Smooth muscle cell of the brain vasculature (primary cell): Measurements from ENCODE around the gene ZNF503.
"Not testable (repeated sequence)": the region's sequence is repeated elsewhere in the genome, so short reads cannot be mapped to it uniquely, and the experiment has no call there.

Experiments
- DNase-seq: peaks from one replicate; pipeline ENCODE4 v3.0.0-alpha.2; 2012; ENCODE audit warnings: low read depth, low spot score

Gene ZNF503

DNA sequence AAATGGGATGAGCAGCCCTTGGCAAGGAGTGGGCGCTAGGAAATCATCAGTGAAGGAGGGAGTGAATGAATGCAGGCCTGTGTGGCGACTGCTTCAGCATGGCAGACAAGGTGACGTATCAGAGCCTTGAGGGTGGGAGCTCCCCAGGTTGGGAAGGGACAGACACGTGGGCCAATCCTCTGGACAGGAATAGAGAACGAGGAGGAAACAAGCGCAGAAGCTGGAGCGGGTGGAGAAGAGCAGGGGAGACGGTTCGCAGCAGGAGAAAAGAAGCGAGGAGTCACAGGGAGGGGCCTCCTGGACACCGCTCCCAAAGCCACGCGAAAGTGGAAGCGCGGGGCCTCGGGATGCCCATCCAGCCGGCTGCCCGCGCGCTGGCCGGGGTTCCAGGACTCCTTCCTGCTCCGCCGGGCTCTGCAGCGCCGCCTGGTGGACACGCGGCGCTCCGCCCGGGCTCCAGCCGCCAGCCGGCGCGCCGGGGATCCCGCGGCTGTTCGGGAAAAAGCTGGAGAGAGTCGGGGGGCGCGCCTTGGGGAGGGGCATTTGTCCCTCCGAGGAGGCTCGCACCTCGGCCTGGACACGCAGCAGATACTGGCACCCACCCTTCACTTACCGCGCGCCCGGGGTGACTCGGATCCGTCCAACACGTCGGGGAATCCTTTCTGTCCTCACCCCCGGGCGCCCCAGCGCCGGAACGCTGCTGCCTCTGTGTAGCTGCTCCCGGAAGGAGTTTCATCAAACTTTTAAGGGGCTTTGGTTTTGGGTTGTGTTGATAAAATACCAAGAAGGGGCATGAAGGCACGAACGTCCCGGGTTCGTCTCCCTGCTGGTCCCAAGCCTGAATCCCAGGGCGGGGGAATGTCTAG, 6.3 kb downstream of the ZNF503 start:
- DNase-seq: no peak

DNA sequence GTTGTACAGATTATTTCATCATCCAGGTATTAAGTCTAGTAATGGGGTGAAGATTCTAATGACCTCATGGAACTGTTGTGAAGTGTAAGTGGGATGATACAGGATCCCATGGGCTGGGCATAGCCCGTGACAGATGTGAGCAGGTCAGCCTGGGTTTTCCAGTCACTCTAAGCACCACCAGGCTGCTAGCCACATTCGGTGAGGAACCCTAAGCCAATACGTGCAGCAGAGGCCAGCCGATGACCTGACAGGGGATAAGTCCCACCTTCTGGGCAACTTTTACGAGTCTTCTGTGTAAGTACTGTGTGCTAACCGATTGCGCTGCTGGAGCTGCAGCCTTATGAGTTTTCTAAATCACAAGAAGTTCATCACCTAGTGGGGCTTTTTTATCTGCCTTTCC, 7.3 kb downstream of the ZNF503 start:
- DNase-seq: no peak

DNA sequence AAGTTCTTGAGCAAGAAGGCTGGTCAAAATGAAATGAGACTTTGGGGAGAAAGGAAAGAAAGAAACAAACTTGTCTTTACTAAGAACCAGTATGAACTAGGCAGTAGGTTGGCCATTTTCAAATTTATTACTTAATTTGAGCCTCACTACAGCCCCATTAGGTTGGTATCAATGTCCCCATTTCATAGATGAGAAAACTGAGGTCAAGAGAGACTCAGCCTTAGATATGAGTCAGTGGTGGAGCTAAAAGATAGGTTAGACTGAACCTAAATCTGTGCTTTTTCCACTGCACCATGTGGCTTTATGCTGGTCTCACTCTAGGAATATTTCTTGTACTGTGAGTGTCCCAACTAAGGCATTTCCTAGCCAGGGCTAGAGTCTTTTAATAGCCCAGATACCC, 8.8 kb downstream of the ZNF503 start:
- DNase-seq: no peak

DNA sequence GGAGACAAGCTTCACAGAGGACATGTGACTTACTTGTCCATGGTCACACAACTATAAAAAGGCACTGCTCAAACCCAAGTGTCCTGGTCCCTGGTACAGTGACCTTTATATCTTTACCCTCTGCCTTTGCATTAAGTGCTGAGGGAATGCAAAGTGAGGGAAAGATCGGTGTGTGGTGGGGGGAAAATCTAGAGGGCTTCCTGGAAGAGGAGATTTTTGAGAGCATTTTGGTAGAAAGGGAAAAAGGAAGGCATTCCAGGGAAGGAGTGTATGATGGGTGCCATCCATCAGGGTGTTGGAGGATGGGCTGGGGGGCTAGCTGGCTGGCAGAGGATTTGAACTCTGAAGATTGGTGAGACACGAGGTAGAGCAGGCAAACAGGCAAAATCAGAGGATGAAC, 9.3 kb downstream of the ZNF503 start:
- DNase-seq: no peak

DNA sequence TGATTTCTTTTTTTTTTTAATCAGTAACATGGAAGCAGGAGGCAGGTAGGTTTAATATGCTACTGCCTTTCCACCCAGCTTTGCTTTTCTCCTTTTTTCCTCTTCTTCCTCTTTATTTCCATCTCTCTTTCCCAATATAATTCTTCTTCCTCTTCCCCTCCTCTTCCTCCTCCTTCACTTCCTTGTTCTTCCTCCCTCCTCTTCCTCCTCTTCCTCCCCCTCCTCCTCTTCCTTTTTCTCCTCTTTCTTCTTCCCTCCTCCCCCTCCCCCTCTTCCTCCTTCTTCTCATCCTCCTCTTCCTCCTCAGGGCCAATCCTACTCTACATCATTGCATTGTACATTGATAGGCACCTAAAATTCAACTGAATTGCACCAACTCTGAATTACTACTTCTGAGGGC, 11.4 kb downstream of the ZNF503 start:
- DNase-seq: no peak

DNA sequence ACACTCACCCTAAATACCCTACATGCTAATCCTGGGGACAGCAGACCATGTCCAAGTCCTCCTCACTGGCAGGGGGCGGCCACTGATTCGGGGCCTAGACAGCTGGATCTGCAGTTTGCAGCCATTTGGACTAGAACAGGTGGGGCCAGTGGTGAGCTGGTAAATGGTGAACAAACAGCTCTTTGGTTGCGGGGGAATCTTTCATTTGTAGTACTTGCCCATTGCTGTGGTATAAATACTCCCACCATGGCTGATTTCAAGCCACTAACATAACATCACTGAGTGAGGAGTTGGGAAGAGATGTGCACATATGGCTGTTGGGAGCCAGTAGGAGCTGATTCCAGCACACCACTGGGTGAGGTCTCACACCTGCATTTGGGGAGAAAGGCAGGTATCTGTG, 13.5 kb downstream of the ZNF503 start:
- DNase-seq: no peak

DNA sequence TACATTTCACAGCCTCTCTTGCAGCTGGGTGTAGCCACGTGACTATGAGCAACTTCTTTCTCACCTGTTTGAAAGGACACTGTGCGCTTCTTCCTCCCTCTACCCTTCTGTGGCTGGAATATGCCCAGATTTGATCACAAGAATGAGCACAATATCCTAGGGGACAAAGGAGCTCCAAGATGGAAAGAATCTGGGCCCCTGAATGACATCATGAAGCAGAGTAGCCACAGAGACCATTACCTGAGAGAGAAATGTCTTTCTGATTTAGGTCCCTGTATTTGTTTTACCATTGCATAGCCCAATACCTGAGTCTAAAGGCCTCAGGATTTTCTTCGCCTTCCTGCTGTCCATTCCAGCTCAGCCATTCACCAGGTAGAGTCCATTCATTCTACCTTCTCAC, 15.4 kb downstream of the ZNF503 start:
- no peak for DNase-seq

DNA sequence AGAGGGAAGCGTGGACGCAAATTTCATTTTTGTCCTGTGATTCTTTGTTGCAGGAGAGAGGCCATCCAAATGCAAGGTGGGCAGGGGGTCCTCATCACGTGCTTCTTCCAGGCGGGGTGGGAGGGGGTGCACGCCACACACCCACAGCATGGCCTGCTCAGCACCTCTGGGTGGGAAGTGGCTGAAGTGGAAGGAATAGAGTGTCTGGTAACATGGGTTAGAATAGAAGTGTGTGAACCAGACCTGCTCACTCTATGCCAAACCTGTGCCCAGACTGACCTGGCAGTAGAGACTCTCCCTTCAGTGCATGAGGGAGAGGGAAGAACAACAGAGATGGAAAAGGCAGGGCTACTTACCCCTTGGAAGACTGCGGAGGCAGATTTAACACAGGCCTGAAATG, 21.7 kb downstream of the ZNF503 start:
- DNase-seq: no peak

DNA sequence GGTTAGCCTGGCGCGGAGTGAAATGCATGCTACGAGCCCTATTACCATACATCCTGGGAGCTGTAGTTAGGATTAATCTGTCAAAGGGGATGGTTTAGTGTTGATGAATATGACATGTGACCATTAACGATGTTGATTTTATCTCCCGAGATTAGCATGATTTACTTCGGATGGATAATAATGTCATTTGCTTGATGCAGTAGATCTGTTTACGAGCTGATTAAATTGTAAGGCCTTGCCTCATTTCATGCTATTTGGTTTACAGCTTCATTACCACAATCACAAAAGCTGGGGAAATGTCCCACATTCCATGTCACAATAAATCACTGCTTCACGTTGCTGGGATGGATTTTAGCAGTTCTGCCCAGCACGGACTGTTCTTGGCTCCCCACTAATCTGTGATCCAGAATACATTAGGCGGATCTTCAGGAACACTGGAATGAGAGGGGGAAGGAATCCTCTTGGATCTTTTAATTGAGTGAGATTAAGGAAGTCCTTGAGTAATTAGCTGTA, 22.3 kb downstream of the ZNF503 start:
- DNase-seq: no peak

DNA sequence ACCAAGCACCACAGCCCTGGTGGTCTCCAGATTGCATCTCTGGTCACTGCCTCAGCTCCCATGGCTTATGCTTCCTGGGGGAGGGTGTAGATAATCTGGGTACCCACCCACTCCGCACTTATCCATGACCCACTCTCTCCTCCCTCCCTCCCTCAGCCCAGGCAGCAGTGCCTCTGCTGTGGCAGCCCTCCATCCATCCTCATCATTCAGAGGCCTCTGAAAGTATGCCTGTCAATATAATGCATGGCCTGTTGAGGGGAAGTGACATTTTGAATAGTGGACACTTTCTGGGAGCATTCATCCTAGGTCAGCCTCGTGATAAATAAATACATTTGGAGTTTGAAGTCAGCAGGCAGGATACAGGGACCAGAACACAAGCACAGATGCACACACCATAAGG, 23.2 kb downstream of the ZNF503 start:
- no peak for DNase-seq

DNA sequence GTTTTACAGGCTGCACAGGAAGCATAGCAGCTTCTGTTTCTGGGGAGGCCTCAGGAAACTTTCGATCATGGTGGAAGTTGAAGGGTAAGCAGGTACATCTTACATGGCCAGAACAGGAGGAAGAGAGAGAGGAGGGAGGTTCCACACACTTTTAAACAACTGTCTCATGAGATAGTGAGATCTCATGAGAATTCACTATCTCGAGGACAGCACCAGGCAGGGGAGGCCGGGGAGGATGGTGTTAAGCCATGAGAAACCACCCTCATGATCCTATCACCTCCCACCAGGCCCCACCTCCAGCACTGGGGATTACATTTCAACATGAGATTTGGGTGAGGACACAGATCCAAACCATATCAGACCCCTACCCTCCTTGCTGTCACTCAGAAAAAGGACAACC, 23.7 kb downstream of the ZNF503 start:
- DNase-seq: no peak

DNA sequence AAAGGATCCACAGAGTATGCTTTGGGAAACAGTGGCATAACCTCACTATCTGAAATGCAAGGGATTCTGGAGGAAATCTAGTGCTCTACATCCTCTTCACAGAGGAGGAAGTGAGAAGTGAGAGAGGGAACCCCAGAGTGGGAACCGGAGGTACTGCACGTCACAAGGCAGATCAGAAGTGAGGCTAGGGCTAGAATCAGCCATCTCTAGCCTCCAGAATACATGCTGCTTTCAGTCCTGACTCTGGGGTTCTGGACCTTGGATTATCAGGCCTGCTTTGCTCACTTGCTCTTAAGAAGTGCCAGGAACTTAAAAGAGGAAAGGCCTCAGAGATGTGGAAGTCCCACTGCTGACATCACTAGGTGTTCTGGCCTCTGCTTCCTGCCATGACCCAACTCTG, 25.7 kb downstream of the ZNF503 start:
- no peak for DNase-seq

DNA sequence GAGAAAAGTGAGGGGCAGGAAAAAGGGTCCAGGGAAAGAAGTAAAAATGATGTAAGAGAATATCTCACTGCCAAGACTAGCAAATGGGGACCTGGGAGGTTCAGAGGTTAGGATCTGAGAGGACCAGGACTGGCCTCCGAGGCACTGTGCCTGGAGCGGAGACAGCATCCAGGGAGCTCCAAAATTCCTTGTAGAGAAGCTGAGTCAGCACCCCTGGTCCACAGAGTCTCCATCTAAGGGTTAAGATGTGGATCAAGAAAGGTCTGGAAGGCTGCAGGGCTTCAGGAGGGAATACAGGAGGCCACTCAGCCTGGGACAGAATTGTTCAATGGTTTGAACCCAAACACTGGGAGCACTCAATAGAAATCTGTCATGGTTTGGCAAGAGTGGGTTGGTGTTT, 30.6 kb downstream of the ZNF503 start:
- DNase-seq: no peak

DNA sequence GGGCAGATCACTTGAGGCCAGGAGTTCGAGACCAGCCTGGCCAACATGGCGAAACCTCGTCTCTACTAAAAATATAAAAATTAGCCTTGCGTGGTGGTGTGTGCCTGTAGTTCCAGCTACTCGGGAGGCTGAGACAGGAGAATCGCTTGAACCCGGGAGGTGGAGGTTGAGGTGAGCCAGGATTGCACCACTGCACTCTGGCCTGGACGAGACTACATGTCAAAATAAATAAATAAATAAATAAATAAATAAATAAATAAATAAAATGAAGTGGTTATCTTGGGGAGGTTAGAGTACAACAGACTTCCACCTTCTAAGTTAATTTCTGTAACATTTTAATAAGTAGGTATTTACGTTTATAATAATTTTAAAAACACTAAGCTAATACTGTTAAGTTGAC, 31.7 kb downstream of the ZNF503 start:
- DNase-seq: not testable (repeated sequence)

DNA sequence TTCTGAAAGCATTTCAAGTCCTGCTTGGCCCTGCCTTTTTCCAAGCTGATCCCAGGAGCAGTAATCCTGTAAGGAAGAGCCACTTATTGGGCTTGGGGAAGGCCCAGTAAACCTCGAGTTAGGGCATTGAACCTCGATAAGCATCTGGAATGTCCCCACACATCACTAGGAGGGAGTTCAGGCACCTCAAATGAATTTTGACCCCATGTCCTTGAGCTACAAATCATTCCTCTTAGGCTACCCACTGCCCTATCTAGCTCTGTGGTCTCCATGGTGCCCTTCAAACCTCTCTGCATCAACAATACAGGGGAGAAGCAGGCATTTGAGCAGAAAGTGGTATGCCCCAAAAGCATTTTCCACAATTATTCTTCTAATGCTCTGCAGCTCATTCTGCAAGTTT, 33.7 kb downstream of the ZNF503 start:
- no peak for DNase-seq

DNA sequence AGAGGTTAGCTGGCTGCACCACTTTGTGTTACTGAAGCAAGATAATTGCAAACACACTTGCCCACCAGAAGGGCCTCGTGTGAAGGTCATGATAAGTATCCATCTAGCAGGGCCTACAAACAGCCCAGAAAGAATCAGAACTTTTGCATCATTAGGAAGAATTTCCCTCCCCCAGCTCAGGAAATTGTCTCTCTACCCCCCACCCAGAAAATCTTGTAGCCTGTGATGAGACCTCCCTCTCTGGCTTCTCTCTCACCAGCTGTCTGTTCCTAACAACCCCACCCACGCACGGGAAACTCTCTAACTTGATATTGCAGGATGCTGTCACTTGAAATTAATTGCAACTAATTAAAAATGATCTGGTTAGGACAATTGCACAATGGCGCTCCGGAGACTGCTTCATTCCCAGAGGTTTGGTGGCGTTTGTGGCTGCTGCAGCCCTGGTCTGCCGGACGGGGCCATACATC, 34.5 kb downstream of the ZNF503 start:
- no peak for DNase-seq

DNA sequence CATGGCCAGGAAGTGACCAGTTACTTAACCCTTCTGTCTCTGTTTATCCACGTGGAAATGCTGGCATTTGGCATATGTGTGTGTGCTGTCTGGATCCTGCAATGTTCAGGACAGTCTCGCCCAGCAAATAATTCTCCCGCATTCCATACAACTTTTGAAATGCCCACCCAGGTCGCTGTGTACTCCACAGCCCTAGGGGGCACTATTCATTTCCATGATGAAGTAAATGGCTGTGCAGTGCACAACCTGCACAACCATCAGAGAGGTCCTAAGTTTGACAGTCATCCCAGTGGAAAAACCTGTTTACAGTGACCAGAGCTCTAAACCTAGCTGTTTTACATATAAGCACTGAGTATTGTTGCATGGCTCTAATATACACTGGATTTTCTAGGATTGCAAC, 38.1 kb downstream of the ZNF503 start:
- DNase-seq: no peak

DNA sequence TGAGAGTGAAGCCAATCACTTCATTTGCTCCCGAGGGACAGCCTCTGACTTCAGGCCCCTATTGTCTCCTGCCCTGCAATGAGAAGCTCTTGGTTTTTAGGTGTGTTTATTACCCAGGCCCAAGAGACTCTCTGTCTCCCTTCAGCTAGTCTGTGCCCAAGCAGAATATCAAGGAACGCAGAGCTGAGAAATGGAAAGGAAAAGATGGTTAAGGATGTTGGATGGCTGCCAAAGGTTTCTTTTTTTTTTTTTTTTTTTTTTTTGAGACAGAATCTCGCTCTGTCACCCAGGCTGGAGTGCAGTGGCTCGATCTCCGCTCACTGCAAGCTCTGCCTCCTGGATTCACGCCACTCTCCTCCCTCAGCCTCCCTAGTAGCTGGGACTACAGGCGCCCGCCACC, 41.7 kb downstream of the ZNF503 start:
- DNase-seq: not testable (repeated sequence)

DNA sequence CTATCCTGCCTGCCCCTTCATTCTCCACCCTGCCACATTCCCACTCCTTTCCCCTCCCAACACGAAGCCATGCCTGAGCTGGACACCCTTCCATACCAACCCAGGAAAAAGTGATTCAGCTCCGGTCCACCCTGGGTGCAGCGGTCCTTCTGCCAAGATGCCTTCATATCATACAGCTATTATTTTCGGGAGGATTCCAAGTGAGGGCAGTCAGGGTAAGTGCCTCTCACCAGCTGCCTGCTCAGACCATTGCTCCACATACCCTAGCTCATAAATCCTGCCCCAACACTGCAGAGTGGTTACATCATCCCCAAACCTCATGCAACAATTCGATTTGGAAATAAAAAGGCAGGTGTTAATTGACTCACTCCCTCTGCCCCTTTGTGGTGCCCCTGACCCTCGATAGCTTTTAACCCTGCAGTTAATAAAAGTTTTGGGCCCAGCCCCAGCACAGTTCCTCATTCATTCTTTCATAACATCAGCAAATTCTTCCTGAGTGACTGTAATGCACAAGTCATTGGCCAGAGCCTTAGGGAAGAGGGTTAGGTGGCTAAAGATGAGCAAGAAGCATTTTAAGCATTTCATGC, 42.6 kb downstream of the ZNF503 start:
- no peak for DNase-seq

DNA sequence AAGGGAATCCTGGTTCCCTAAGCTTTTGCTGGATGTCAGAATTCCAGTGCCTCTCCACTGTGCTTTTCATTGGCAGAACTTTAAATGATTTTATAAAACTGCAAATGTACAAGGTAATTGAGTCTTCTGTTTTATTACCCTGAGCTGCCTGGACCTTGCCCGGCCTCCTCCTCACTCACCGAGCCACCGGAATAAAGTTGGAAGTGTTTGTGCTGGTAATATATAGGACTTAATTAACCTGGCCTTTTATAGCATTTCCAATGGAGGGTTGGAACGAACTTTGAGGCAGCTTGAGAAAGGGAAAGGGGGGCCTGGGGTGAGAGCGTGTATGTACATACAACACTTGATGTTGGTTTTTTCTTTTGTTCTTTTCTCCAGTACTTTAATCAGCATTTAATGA, 43.4 kb downstream of the ZNF503 start:
- DNase-seq: no peak

DNA sequence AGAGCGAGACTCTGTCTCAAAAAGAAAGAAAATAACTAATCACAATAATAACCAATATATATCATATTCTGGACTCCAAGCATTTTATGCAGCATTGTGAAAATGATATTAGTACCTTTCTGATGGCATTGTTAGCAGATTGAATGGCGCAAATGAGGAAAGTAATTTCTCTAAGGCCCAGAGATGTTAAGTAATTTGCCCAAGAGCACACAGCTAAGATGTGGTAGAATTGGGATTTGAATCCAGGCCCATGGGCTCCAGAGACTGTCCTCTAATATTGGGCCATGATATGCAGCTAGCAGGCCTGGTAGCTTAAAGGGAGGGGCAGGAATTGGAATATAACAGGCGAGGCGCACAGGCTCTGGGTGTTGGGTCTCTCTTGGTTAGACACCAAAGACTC, 44.1 kb downstream of the ZNF503 start:
- no peak for DNase-seq

DNA sequence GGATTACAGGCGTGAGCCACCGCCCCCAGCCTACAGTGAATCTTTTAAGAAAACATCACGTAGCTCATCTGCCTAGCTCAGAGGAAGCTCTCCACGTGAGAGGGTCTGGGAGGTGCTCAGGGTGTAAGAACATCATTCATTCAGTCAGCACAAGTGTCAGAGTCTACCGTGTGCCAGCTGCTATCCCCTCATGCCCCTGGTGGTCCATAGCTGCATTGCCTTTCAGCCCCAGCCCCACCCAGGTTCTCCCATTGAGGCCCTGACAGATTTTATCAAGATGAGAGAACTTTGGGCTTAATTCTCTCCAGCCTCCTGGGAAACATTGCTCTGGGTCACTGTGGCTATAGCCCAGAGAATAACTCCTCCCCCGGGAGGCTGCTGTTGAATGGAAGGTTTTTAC, 45.1 kb downstream of the ZNF503 start:
- no peak for DNase-seq

DNA sequence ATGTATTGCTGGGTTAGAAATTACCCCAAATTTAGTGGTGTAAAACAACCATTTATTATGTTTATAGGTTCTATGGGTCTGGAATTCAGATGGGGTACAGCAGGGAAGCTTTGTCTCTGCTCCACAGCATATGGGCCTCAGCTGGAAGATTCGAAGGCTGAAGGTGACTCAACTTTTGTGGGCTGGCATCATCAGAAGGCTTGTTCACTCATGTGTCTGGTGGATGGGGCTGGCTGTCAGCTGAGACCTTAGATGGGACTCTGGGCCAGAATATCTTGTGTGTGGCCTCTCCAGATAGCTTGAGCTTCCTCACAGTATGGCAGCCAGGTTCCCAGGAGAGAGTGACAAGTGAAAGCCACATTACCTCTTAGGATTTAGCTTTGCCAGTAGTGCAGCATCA, 45.9 kb downstream of the ZNF503 start:
- no peak for DNase-seq
